ENCODE results near the gene TSPAN3. TPM values are rescaled to one million over a fixed set of nuclear protein-coding genes. Genes with fewer than 3 reads are reported as not detected.

The TSPAN3 gene
- total RNA-seq, 1 donor from 2014 or later = 288 TPM

GRCh38 chr15:77018796-77019505, 52.0 kb downstream of the TSPAN3 start:
- Mint-ChIP-seq H3K27me3 (peaks cover 12% of the 10 kb centered on the region), H3K4me3 (no peak overlapping the region), H3K36me3 (no peaks in the 10 kb centered on the region), H3K4me1 (ENCODE audit: unreplicated experiment) (peaks cover 9% of the 10 kb centered on the region), H3K9me3 (no peaks in the 10 kb centered on the region), H3K27ac (no peak overlapping the region)
- no peak for TF ChIP-seq CTCF (conservative IDR thresholded peaks at IDR 0.05)
- no peak for DNase-seq (ENCODE audit: extremely low spot score, unreplicated experiment)

- TF ChIP-seq CTCF (conservative IDR thresholded peaks at IDR 0.05) = no peak
- Mint-ChIP-seq H3K36me3 (no peaks in the 10 kb centered on the region), H3K4me3 (no peak overlapping the region), H3K4me1 (ENCODE audit: unreplicated experiment) (peaks cover 9% of the 10 kb centered on the region), H3K27ac (no peak overlapping the region), H3K9me3 (no peaks in the 10 kb centered on the region), H3K27me3 (peaks cover 8% of the 10 kb centered on the region)
- no peak for DNase-seq (ENCODE audit: extremely low spot score, unreplicated experiment)
Measured at GRCh38 chr15:77017761-77018720, 52.9 kb downstream of the TSPAN3 start.

GRCh38 chr15:77017091-77017660, 53.7 kb downstream of the TSPAN3 start:
- no peak overlapping the region for H3K27ac Mint-ChIP-seq
- no peak for TF ChIP-seq CTCF (conservative IDR thresholded peaks at IDR 0.05)
- peaks cover 7% of the 10 kb centered on the region for H3K4me1 Mint-ChIP-seq (ENCODE audit: unreplicated experiment)
- no peak for DNase-seq (ENCODE audit: extremely low spot score, unreplicated experiment)
- peaks cover 5% of the 10 kb centered on the region for H3K27me3 Mint-ChIP-seq
- no peaks in the 10 kb centered on the region for H3K36me3 Mint-ChIP-seq
- H3K9me3 Mint-ChIP-seq = no peaks in the 10 kb centered on the region
- H3K4me3 Mint-ChIP-seq = no peak overlapping the region

- no peaks in the 10 kb centered on the region for H3K9me3 Mint-ChIP-seq
- peaks cover 4% of the 10 kb centered on the region for H3K27me3 Mint-ChIP-seq
- H3K4me3 Mint-ChIP-seq = no peak overlapping the region
- no peak overlapping the region for H3K27ac Mint-ChIP-seq
- TF ChIP-seq CTCF (conservative IDR thresholded peaks at IDR 0.05) = no peak
- H3K4me1 Mint-ChIP-seq (ENCODE audit: unreplicated experiment) = peaks cover 5% of the 10 kb centered on the region
- DNase-seq (ENCODE audit: extremely low spot score, unreplicated experiment) = no peak
- no peaks in the 10 kb centered on the region for H3K36me3 Mint-ChIP-seq
Measured at GRCh38 chr15:77016321-77016695, 54.6 kb downstream of the TSPAN3 start.

- DNase-seq (ENCODE audit: extremely low spot score, unreplicated experiment) = no peak
- Mint-ChIP-seq H3K4me3 (no peak overlapping the region), H3K4me1 (ENCODE audit: unreplicated experiment) (peaks cover 5% of the 10 kb centered on the region), H3K36me3 (no peaks in the 10 kb centered on the region), H3K27ac (no peak overlapping the region), H3K9me3 (no peaks in the 10 kb centered on the region), H3K27me3 (peaks cover 4% of the 10 kb centered on the region)
- TF ChIP-seq CTCF (conservative IDR thresholded peaks at IDR 0.05) = no peak
Measured at GRCh38 chr15:77015646-77016320, 55.1 kb downstream of the TSPAN3 start.
